Type B pancreatic cell (in vitro differentiated cells): ENCODE data around the gene PIK3IP1. TPM values are rescaled to one million over a fixed set of nuclear protein-coding genes. Genes with fewer than 3 reads are reported as not detected.

ENCODE experiments used
- DNase-seq: peaks from one replicate; pipeline ENCODE4 v3.0.0; 2021; ENCODE audit warnings: mixed read lengths; ENCODE audit not compliant: unreplicated experiment; ENCODE audit errors: extremely low spot score
- H3K27ac Mint-ChIP-seq: 2 replicates; pipeline ENCODE4 v1.8.0; 2021; ENCODE audit warnings: mild to moderate bottlenecking, mixed read lengths
- H3K27me3 Mint-ChIP-seq: 2 replicates; pipeline ENCODE4 v1.8.0; 2021; ENCODE audit warnings: mixed read lengths
- H3K36me3 Mint-ChIP-seq: 2 replicates; pipeline ENCODE4 v1.8.0; 2021; ENCODE audit warnings: mixed read lengths
- H3K4me1 Mint-ChIP-seq: one replicate; pipeline ENCODE4 v1.8.0; 2021; ENCODE audit warnings: mixed read lengths; ENCODE audit not compliant: unreplicated experiment
- H3K4me3 Mint-ChIP-seq: 2 replicates; pipeline ENCODE4 v1.8.0; 2021; ENCODE audit warnings: mild to moderate bottlenecking, mixed read lengths
- H3K9me3 Mint-ChIP-seq: 2 replicates; pipeline ENCODE4 v1.8.0; 2021; ENCODE audit warnings: mixed read lengths
- CTCF ChIP-seq: fragments of 200-600 bp; sonication (generic); conservative IDR thresholded peaks from 2 replicates; pipeline ENCODE4 v1.5.0; 2021; ENCODE audit warnings: antibody characterized with exemption, mild to moderate bottlenecking
- total RNA-seq: library from RNA; stranded (reverse); gene quantifications from 2 replicates; pipeline ENCODE4 v1.2.1, GENCODE V29; 2021; ENCODE audit warnings: low replicate concordance

Gene PIK3IP1
- total RNA-seq, 1 donor from 2014 or later = 21.0 TPM

DNA sequence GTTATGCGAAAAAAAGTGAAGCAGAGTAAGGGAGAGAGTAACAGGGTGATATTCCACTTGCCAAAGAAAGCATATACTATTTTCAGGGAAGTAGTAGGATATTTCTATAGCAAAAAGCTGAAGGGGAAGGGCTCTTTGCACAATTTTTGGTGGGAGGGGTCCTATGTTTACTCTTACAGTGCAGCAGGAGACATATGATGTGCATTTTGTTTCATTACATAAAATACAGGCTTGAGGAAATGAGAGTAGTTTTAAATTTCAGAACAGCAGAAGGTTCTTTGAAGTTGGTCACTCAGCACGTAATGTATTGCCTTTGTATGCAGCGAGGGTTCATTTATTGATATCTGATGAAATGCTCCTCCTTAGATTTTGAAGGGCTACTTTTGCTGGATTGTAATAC, 3.1 kb upstream of the PIK3IP1 start:
- Mint-ChIP-seq H3K27me3 (no peaks in the 10 kb centered on the region), H3K9me3 (no peaks in the 10 kb centered on the region), H3K4me3 (peak overlapping the region; percentile 37), H3K27ac (peak overlapping the region; percentile 95), H3K4me1 (peaks cover 40% of the 10 kb centered on the region), H3K36me3 (no peaks in the 10 kb centered on the region)
- no peak for DNase-seq
- TF ChIP-seq CTCF = no peak

- Mint-ChIP-seq H3K4me1 (peaks cover 37% of the 10 kb centered on the region), H3K36me3 (peaks cover 4% of the 10 kb centered on the region), H3K9me3 (no peaks in the 10 kb centered on the region), H3K27ac (peak overlapping the region; percentile 96), H3K4me3 (peak overlapping the region; percentile 92), H3K27me3 (no peaks in the 10 kb centered on the region)
- no peak for TF ChIP-seq CTCF
- peak; percentile 57 for DNase-seq
Measured at GRCh38 chr22:31291481-31292235, 630 bp downstream of the PIK3IP1 start.

GRCh38 chr22:31290494-31291471, 1.5 kb downstream of the PIK3IP1 start:
- H3K27me3 Mint-ChIP-seq = no peaks in the 10 kb centered on the region
- peaks cover 4% of the 10 kb centered on the region for H3K36me3 Mint-ChIP-seq
- peak overlapping the region; percentile 91 for H3K4me3 Mint-ChIP-seq
- H3K9me3 Mint-ChIP-seq = no peaks in the 10 kb centered on the region
- no peak for TF ChIP-seq CTCF
- DNase-seq = peak; percentile 92
- peak overlapping the region; percentile 98 for H3K27ac Mint-ChIP-seq
- peaks cover 31% of the 10 kb centered on the region for H3K4me1 Mint-ChIP-seq

GRCh38 chr22:31289344-31289743, 2.9 kb downstream of the PIK3IP1 start:
- H3K36me3 Mint-ChIP-seq = peaks cover 4% of the 10 kb centered on the region
- H3K4me1 Mint-ChIP-seq = peaks cover 32% of the 10 kb centered on the region
- H3K27me3 Mint-ChIP-seq = no peaks in the 10 kb centered on the region
- no peak for DNase-seq
- no peak for TF ChIP-seq CTCF
- no peak overlapping the region for H3K4me3 Mint-ChIP-seq
- no peak overlapping the region for H3K27ac Mint-ChIP-seq
- no peaks in the 10 kb centered on the region for H3K9me3 Mint-ChIP-seq

DNA sequence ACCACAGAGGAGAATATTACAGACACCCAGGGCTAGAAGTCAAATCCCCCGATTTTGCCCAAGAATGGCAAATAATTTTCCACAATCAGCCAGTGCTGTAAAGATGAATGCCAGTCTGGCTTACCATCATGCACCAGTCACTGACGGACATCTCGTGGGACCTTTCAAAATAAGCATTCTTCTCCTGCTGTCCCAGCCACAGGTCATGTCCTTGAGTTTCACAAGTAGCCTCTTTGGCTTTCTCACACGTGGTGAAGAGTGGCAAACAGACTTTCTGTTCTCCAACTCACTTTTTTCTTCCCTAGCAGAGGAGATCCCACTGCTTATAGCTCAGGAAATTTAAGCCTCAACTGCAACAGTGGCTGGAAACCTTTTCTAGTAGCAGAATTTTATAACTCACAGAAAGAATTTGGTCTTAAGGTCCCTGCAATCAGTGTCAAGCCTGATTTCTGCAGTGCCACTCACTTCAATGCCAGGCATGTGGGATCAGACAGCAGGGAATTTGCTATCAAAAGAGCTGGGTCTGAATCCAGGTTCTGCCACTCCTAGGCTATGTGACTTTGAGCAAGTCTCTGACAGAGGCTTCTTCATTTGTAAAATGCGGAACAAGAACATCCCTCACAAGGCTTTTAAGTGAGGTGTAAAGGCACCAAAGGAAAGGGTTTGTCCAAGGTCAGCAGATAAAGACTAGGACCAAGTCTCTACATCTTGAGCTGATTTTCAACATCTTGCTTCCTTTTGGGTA, 3.6 kb downstream of the PIK3IP1 start:
- peaks cover 32% of the 10 kb centered on the region for H3K4me1 Mint-ChIP-seq
- no peaks in the 10 kb centered on the region for H3K9me3 Mint-ChIP-seq
- peaks cover 4% of the 10 kb centered on the region for H3K36me3 Mint-ChIP-seq
- H3K27me3 Mint-ChIP-seq = no peaks in the 10 kb centered on the region
- no peak overlapping the region for H3K27ac Mint-ChIP-seq
- no peak for TF ChIP-seq CTCF
- H3K4me3 Mint-ChIP-seq = no peak overlapping the region
- DNase-seq = no peak
